CD14-positive monocyte (primary cell): ENCODE results near the gene PKDREJ. TPM values are rescaled to one million over a fixed set of nuclear protein-coding genes. Genes with fewer than 3 reads are reported as not detected.
A peak's percentile ranks its signal among the peaks of the same experiment; 100 is the strongest.

Source experiments
- DNase-seq, 3 donors: peaks; one replicate each; pipeline ENCODE4 v3.0.0-alpha.2; 2011 to 2022
- H2AFZ ChIP-seq: 2 replicates; pipeline ENCODE4 v1.6.0; 2012; ENCODE audit warnings: mild to moderate bottlenecking, low read depth, low read length, inconsistent platforms; ENCODE audit not compliant: insufficient read depth, poor library complexity, severe bottlenecking
- H3K27ac ChIP-seq, 2 donors: 1 replicate in 1 of 2; 2 replicates in 1 of 2; pipeline ENCODE4 v1.5.1; 2012 to 2013; ENCODE audit warnings: low read length in 2 of 2, control low read depth in 1 of 2, inconsistent platforms in 1 of 2, low read depth in 1 of 2, mild to moderate bottlenecking in 1 of 2
- H3K27me3 ChIP-seq, 2 donors: one replicate each; pipeline versions ENCODE4 v1.6.0 to v1.6.1; 2011 to 2013; ENCODE audit warnings: low read length in 2 of 2; ENCODE audit not compliant: control insufficient read depth in 2 of 2, insufficient read depth in 2 of 2
- H3K36me3 ChIP-seq, 2 donors: replicated peaks in 1 of 2; 1 replicate in 1 of 2; 2 replicates in 1 of 2; pipeline versions ENCODE4 v1.5.1 to v1.6.1; 2012 to 2013; ENCODE audit warnings: low read length in 2 of 2, control low read depth in 1 of 2, inconsistent platforms in 1 of 2, mild to moderate bottlenecking in 1 of 2; ENCODE audit not compliant: insufficient read depth in 2 of 2, control insufficient read depth in 1 of 2
- H3K4me1 ChIP-seq, 2 donors: 1 replicate in 1 of 2; 2 replicates in 1 of 2; pipeline versions ENCODE4 v1.5.1 to v1.6.1; 2012 to 2013; ENCODE audit warnings: low read length in 2 of 2, control low read depth in 1 of 2, inconsistent platforms in 1 of 2, mild to moderate bottlenecking in 1 of 2, moderate library complexity in 1 of 2; ENCODE audit not compliant: insufficient read depth in 2 of 2, control insufficient read depth in 1 of 2
- H3K4me2 ChIP-seq: replicated peaks from 2 replicates; pipeline ENCODE3; 2012; ENCODE audit warnings: low read length, moderate library complexity, mild to moderate bottlenecking; ENCODE audit not compliant: poor library complexity, severe bottlenecking; ENCODE audit errors: extremely low read depth
- H3K4me3 ChIP-seq, 3 experiments: fragments of 200-600 bp in 1 of 3; sonication (generic) in 1 of 3; replicated peaks in 1 of 3; 1 replicate in 2 of 3; 2 replicates in 1 of 3; pipeline ENCODE4 v1.5.1; 2011 to 2013; ENCODE audit warnings: low read length in 3 of 3, mild to moderate bottlenecking in 3 of 3, control low read depth in 2 of 3, low read depth in 2 of 3, inconsistent platforms in 1 of 3, moderate library complexity in 1 of 3
- H3K79me2 ChIP-seq: 2 replicates; pipeline ENCODE4 v1.6.0; 2012; ENCODE audit warnings: mild to moderate bottlenecking, control low read depth, inconsistent platforms, low read length, moderate library complexity; ENCODE audit not compliant: insufficient read depth
- H3K9ac ChIP-seq: 2 replicates; pipeline ENCODE4 v1.6.0; 2017; ENCODE audit warnings: low read length, mild to moderate bottlenecking; ENCODE audit not compliant: insufficient read depth, poor library complexity, severe bottlenecking
- H3K9me3 ChIP-seq, 2 donors: replicated peaks in 1 of 2; 1 replicate in 1 of 2; 2 replicates in 1 of 2; pipeline versions ENCODE4 v1.5.1 to v1.6.1; 2012 to 2013; ENCODE audit warnings: low read length in 2 of 2, control low read depth in 1 of 2; ENCODE audit not compliant: control insufficient read depth in 1 of 2, insufficient read depth in 1 of 2
- H4K20me1 ChIP-seq: 2 replicates; pipeline ENCODE4 v1.6.0; 2012; ENCODE audit warnings: mild to moderate bottlenecking, low read length, control low read depth, moderate library complexity; ENCODE audit not compliant: insufficient read depth
- H3K27ac Mint-ChIP-seq, 7 donors: one replicate each; pipeline ENCODE4 v1.8.0; 2020; ENCODE audit warnings: mild to moderate bottlenecking in 7 of 7, mixed read lengths in 7 of 7, moderate library complexity in 6 of 7, inconsistent platforms in 2 of 7
- H3K27me3 Mint-ChIP-seq, 3 donors: one replicate each; pipeline ENCODE4 v1.8.0; 2021 to 2022; ENCODE audit warnings: low read depth in 3 of 3, mild to moderate bottlenecking in 3 of 3, mixed read lengths in 3 of 3, moderate library complexity in 3 of 3, inconsistent platforms in 1 of 3
- H3K36me3 Mint-ChIP-seq, 2 donors: one replicate each; pipeline ENCODE4 v1.8.0; 2020; ENCODE audit warnings: mixed read lengths in 2 of 2, inconsistent platforms in 1 of 2, mild to moderate bottlenecking in 1 of 2
- H3K4me1 Mint-ChIP-seq: one replicate; pipeline ENCODE4 v1.8.0; 2020; ENCODE audit warnings: mild to moderate bottlenecking, mixed read lengths
- H3K4me3 Mint-ChIP-seq, 2 donors: one replicate each; pipeline ENCODE4 v1.8.0; 2020; ENCODE audit warnings: mild to moderate bottlenecking in 2 of 2, mixed read lengths in 2 of 2, moderate library complexity in 1 of 2
- H3K9me3 Mint-ChIP-seq, 7 donors: one replicate each; pipeline ENCODE4 v1.8.0; 2020 to 2022; ENCODE audit warnings: mixed read lengths in 7 of 7, mild to moderate bottlenecking in 6 of 7, moderate library complexity in 6 of 7, inconsistent platforms in 2 of 7
- CTCF ChIP-seq: fragments of 200-600 bp; IDR thresholded peaks from one replicate; pipeline ENCODE4 v1.8.0; 2022; ENCODE audit warnings: antibody characterized with exemption, mild to moderate bottlenecking
- WGBS: methylation state at CpG from one replicate; pipeline ENCODE4 v1.1.5; 2013; ENCODE audit warnings: missing lambda C conversion rate; ENCODE audit not compliant: insufficient coverage; 5-methylcytosine and 5-hydroxymethylcytosine counted together
- intact Hi-C, 2 donors: fragments of 100-400 bp; cut with micrococcal nuclease; formaldehyde crosslinking; loops; one replicate each; pipeline versions ENCODE4 v1.15.0 to v1.15.1; 2023
- polyA plus RNA-seq, 3 donors: library from polyadenylated mRNA; depleted of rRNA in 1 of 3; unstranded in 2 of 3; stranded (reverse) in 1 of 3; fragments of 300-500 nt in 2 of 3; fragments of >200 nt in 1 of 3; fragmentation: Illumina TruSeq in 2 of 3; gene quantifications; 1 replicate in 2 of 3; 2 replicates in 1 of 3; pipeline ENCODE4 v1.2.3, GENCODE V29; 2012 to 2021

Gene PKDREJ
- polyA plus RNA-seq, 3 donors: not detected

- H3K9me3 ChIP-seq: peaks cover 4 to 11% of the 10 kb centered on the region in 2 donors
- H3K27me3 Mint-ChIP-seq: peaks cover 23 to 31% (median 28%) of the 10 kb centered on the region in 3 donors
- H3K27me3 ChIP-seq: peaks cover 5 to 27% of the 10 kb centered on the region in 2 donors
- intact Hi-C loops: no loop called here
- H3K36me3 Mint-ChIP-seq: peaks cover 12 to 20% of the 10 kb centered on the region in 2 donors
- no peaks in the 10 kb centered on the region for H4K20me1 ChIP-seq
- H3K9ac ChIP-seq: no peak overlapping the region
- WGBS: 0% methylated on average over 5 of the region's 12 CpGs
- no peaks in the 10 kb centered on the region for H3K36me3 ChIP-seq
- H3K9me3 Mint-ChIP-seq: peaks cover 7 to 23% (median 17%) of the 10 kb centered on the region in 7 donors
- no peak overlapping the region for H3K4me3 Mint-ChIP-seq
- no peaks in the 10 kb centered on the region for H3K79me2 ChIP-seq
- no peak for TF ChIP-seq CTCF
- H3K4me1 Mint-ChIP-seq: peaks cover 23% of the 10 kb centered on the region
- no peak overlapping the region for H3K4me3 ChIP-seq
- H2AFZ ChIP-seq: no peak overlapping the region
- peak overlapping the region; percentile 14 for H3K4me2 ChIP-seq
- peak overlapping the region in 2 of 7 donors; percentile 67 to 79 for H3K27ac Mint-ChIP-seq
- peak in 2 of 3 donors; percentile 12 to 35 for DNase-seq
- peaks cover 17 to 24% of the 10 kb centered on the region in 2 donors for H3K4me1 ChIP-seq
- H3K27ac ChIP-seq: no peak overlapping the region
Measured at GRCh38 chr22:46259374-46259773, 3.8 kb downstream of the PKDREJ start.

- Histone ChIP-seq H4K20me1 (no peaks in the 10 kb centered on the region), H3K9ac (no peak overlapping the region), H2AFZ (no peak overlapping the region), H3K4me1 (peaks cover 14 to 18% of the 10 kb centered on the region in 2 donors), H3K36me3 (no peaks in the 10 kb centered on the region), H3K27me3 (peaks cover 3 to 8% of the 10 kb centered on the region in 2 donors), H3K27ac (no peak overlapping the region), H3K9me3 (no peaks in the 10 kb centered on the region), H3K79me2 (no peaks in the 10 kb centered on the region), H3K4me2 (no peak overlapping the region), H3K4me3 (no peak overlapping the region)
- TF ChIP-seq CTCF: no peak
- Mint-ChIP-seq H3K9me3 (peaks cover 0 to 4% (median 0%) of the 10 kb centered on the region in 7 donors), H3K4me1 (peaks cover 28% of the 10 kb centered on the region), H3K4me3 (no peak overlapping the region), H3K36me3 (peaks cover 3 to 4% of the 10 kb centered on the region in 2 donors), H3K27ac (peak overlapping the region in 1 of 7 donors; percentile 40), H3K27me3 (peaks cover 4 to 8% (median 5%) of the 10 kb centered on the region in 3 donors)
- DNase-seq: no peak
- intact Hi-C loops: no loop called here
- WGBS: 94% methylated on average over 7 of the region's 8 CpGs
Measured at GRCh38 chr22:46256358-46256958, 6.7 kb downstream of the PKDREJ start.
